HG03066 (cell line): ENCODE measurements around the gene EDN2.

Experiments
- ATAC-seq: cut with Tn5 transposase; IDR thresholded peaks from one replicate; pipeline ENCODE4 v1.9.1; 2021; ENCODE audit warnings: low read depth; ENCODE audit not compliant: unreplicated experiment

The EDN2 gene

GRCh38 chr1:41486053-41486370 is 1.5 kb upstream of the EDN2 start:
- ATAC-seq, result no peak

- ATAC-seq, result no peak
Measured at GRCh38 chr1:41485605-41486004, 1.1 kb upstream of the EDN2 start.

- no peak for ATAC-seq
Measured at GRCh38 chr1:41483960-41484401, 502 bp downstream of the EDN2 start.

- ATAC-seq, result no peak
Measured at GRCh38 chr1:41483001-41483850, 1.3 kb downstream of the EDN2 start.

- no peak for ATAC-seq
Measured at GRCh38 chr1:41482001-41482765, 2.3 kb downstream of the EDN2 start.

GRCh38 chr1:41481109-41481775 is 3.2 kb downstream of the EDN2 start:
- no peak for ATAC-seq

GRCh38 chr1:41480204-41481108 is 4.0 kb downstream of the EDN2 start:
- ATAC-seq, result no peak

GRCh38 chr1:41479808-41480160 is 4.7 kb downstream of the EDN2 start:
- no peak for ATAC-seq

GRCh38 chr1:41479000-41479807 is 5.3 kb downstream of the EDN2 start:
- no peak for ATAC-seq

- no peak for ATAC-seq
Measured at GRCh38 chr1:41478118-41478748, 6.2 kb downstream of the EDN2 start.

GRCh38 chr1:41476807-41477361 is 7.6 kb downstream of the EDN2 start:
- ATAC-seq, result no peak

GRCh38 chr1:41475859-41476567 is 8.5 kb downstream of the EDN2 start:
- ATAC-seq, result no peak

GRCh38 chr1:41475346-41475745 is 9.1 kb downstream of the EDN2 start:
- ATAC-seq, result no peak

- no peak for ATAC-seq
Measured at GRCh38 chr1:41474490-41475271, 9.8 kb downstream of the EDN2 start.

- ATAC-seq, result no peak
Measured at GRCh38 chr1:41473738-41474362, 10.6 kb downstream of the EDN2 start.

- ATAC-seq, result no peak
Measured at GRCh38 chr1:41471658-41472057, 12.8 kb downstream of the EDN2 start.

GRCh38 chr1:41469706-41470105 is 14.8 kb downstream of the EDN2 start:
- ATAC-seq, result no peak
